ENCODE measurements around the gene KRT13. TPM values are rescaled to one million over a fixed set of nuclear protein-coding genes. Genes with fewer than 3 reads are reported as not detected.

The KRT13 gene
- total and polyA plus RNA-seq, 8 donors, result 0.17 to 29.1 (median 0.48) TPM; not detected in 2

DNA sequence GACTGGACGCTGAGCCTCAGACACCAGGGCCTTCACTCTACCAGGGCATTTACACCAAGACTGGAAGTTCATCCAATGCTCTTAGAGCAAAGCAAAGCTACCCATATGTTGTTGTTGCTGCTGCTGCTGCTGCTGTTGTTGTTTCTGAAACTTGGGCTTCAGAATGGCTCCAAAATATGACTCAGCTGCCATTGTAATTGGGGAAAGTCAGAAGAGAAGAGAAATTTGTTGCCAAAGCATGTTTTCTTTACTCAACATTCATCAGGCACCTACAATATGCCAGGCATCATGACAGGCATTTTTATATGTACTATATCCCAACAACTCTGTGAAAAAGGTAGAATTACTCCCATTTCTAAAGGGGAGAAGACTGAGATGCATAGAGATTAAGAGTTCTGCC is 50.2 kb downstream of the KRT13 start:
- TF ChIP-seq, protein P1, sequence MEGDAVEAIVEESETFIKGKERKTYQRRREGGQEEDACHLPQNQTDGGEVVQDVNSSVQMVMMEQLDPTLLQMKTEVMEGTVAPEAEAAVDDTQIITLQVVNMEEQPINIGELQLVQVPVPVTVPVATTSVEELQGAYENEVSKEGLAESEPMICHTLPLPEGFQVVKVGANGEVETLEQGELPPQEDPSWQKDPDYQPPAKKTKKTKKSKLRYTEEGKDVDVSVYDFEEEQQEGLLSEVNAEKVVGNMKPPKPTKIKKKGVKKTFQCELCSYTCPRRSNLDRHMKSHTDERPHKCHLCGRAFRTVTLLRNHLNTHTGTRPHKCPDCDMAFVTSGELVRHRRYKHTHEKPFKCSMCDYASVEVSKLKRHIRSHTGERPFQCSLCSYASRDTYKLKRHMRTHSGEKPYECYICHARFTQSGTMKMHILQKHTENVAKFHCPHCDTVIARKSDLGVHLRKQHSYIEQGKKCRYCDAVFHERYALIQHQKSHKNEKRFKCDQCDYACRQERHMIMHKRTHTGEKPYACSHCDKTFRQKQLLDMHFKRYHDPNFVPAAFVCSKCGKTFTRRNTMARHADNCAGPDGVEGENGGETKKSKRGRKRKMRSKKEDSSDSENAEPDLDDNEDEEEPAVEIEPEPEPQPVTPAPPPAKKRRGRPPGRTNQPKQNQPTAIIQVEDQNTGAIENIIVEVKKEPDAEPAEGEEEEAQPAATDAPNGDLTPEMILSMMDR (IDR thresholded peaks at IDR 0.05), result no peak
- no peaks in the 10 kb centered on the region for H3K9me3 ChIP-seq
- H3K27ac ChIP-seq, result no peak overlapping the region
- no peak for ATAC-seq
- DNase-seq, result no peak
- no peaks in the 10 kb centered on the region for H3K27me3 ChIP-seq
- H3K36me3 ChIP-seq, result no peaks in the 10 kb centered on the region
- intact Hi-C loops (cut with DNase I), result no loop called here
- no peak overlapping the region for H3K4me3 ChIP-seq
- H3K4me1 ChIP-seq, result no peaks in the 10 kb centered on the region

GRCh38 chr17:41453066-41453465 is 52.3 kb downstream of the KRT13 start:
- H3K4me1 ChIP-seq, result no peaks in the 10 kb centered on the region
- H3K9me3 ChIP-seq, result no peaks in the 10 kb centered on the region
- no peaks in the 10 kb centered on the region for H3K36me3 ChIP-seq
- no peak overlapping the region for H3K4me3 ChIP-seq
- H3K27me3 ChIP-seq, result no peaks in the 10 kb centered on the region
- H3K27ac ChIP-seq, result no peak overlapping the region
- TF ChIP-seq, protein P1 (IDR thresholded peaks at IDR 0.05), result no peak
- DNase-seq (no peak), ATAC-seq (no peak)
- intact Hi-C loops (cut with DNase I), result no loop called here

DNA sequence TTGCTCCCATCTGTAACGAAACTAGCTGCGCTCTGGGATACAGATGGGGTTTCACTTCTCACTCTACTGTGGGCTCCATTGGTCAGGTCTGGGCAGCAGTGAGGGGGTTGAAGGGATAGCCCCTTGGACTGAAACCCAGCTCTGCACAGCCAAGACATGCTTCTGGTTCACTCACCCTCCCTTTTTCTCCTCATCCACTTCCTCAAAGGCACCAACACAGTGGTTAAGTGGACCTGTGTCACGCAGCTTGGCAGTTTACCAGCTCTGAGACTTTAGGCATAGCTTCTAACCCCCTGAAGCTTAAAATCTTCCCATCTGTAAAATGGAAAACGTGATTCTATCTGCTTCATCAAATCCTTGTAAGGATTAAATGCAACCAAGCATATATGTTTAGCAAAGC is 53.1 kb downstream of the KRT13 start:
- TF ChIP-seq, protein P1 (IDR thresholded peaks at IDR 0.05), result no peak
- Histone ChIP-seq H3K36me3 (no peaks in the 10 kb centered on the region), H3K27ac (no peak overlapping the region), H3K4me3 (no peak overlapping the region), H3K4me1 (no peaks in the 10 kb centered on the region), H3K27me3 (peaks cover 0 to 3% of the 10 kb centered on the region in 2 donors), H3K9me3 (no peaks in the 10 kb centered on the region)
- intact Hi-C loops (cut with DNase I), result no loop called here
- DNase-seq, result no peak
- no peak for ATAC-seq

GRCh38 chr17:41451154-41451728 is 54.2 kb downstream of the KRT13 start:
- H3K4me1 ChIP-seq, result no peaks in the 10 kb centered on the region
- H3K4me3 ChIP-seq, result no peak overlapping the region
- H3K36me3 ChIP-seq, result no peaks in the 10 kb centered on the region
- peaks cover 0 to 3% of the 10 kb centered on the region in 2 donors for H3K27me3 ChIP-seq
- intact Hi-C loops (cut with DNase I), result no loop called here
- TF ChIP-seq, protein P1 (IDR thresholded peaks at IDR 0.05), result no peak
- DNase-seq (no peak), ATAC-seq (no peak)
- H3K27ac ChIP-seq, result no peak overlapping the region
- no peaks in the 10 kb centered on the region for H3K9me3 ChIP-seq

Small RNAs within 50 kb of the gene (microRNA-seq; reads per million reads assigned to microRNA genes)
- 0.67 to 0.82 reads per million in 2 donors for gene MIR6510

Other genes with a start within 250 kb of the KRT13 start
- not detected for gene KRTAP9-6, start 240.2 kb downstream of the KRT13 start, total RNA-seq
- under 1 TPM in 3 of 6 donors, not detected in 3; 0.13 to 0.25 (median 0.23) TPM for gene KRTAP9-6, start 240.2 kb downstream of the KRT13 start, polyA plus RNA-seq (ENCODE audit: insufficient read length in 6 of 6)
- gene KRTAP9-7, start 229.9 kb downstream of the KRT13 start, total RNA-seq, result not detected
- not detected for gene KRTAP9-7, start 229.9 kb downstream of the KRT13 start, polyA plus RNA-seq (ENCODE audit: insufficient read length in 6 of 6)
- gene KRTAP29-1, start 202.8 kb downstream of the KRT13 start, total RNA-seq, result not detected
- gene KRTAP29-1, start 202.8 kb downstream of the KRT13 start, polyA plus RNA-seq (ENCODE audit: insufficient read length in 6 of 6), result not detected
- not detected for gene KRTAP16-1, start 196.3 kb downstream of the KRT13 start, total RNA-seq
- gene KRTAP16-1, start 196.3 kb downstream of the KRT13 start, polyA plus RNA-seq (ENCODE audit: insufficient read length in 6 of 6), result not detected
- not detected for gene KRTAP17-1, start 189.9 kb downstream of the KRT13 start, total RNA-seq
- not detected for gene KRTAP17-1, start 189.9 kb downstream of the KRT13 start, polyA plus RNA-seq (ENCODE audit: insufficient read length in 6 of 6)
- not detected for gene KRT33A, start 154.8 kb downstream of the KRT13 start, total RNA-seq
- not detected for gene KRT33A, start 154.8 kb downstream of the KRT13 start, polyA plus RNA-seq (ENCODE audit: insufficient read length in 6 of 6)
- not detected for gene KRT33B, start 135.8 kb downstream of the KRT13 start, total RNA-seq
- gene KRT33B, start 135.8 kb downstream of the KRT13 start, polyA plus RNA-seq (ENCODE audit: insufficient read length in 6 of 6), result not detected
- not detected for gene KRT34, start 123.3 kb downstream of the KRT13 start, total RNA-seq
- gene KRT34, start 123.3 kb downstream of the KRT13 start, polyA plus RNA-seq (ENCODE audit: insufficient read length in 6 of 6), result not detected
- gene KRT31, start 108.0 kb downstream of the KRT13 start, total RNA-seq, result not detected
- gene KRT31, start 108.0 kb downstream of the KRT13 start, polyA plus RNA-seq (ENCODE audit: insufficient read length in 6 of 6), result not detected
- not detected for gene KRT37, start 81.0 kb downstream of the KRT13 start, total RNA-seq
- gene KRT37, start 81.0 kb downstream of the KRT13 start, polyA plus RNA-seq (ENCODE audit: insufficient read length in 6 of 6), result not detected
- gene KRT38, start 64.6 kb downstream of the KRT13 start, total RNA-seq, result not detected
- not detected for gene KRT38, start 64.6 kb downstream of the KRT13 start, polyA plus RNA-seq (ENCODE audit: insufficient read length in 6 of 6)
- not detected for gene KRT32, start 38.2 kb downstream of the KRT13 start, total RNA-seq
- not detected for gene KRT32, start 38.2 kb downstream of the KRT13 start, polyA plus RNA-seq (ENCODE audit: insufficient read length in 6 of 6)
- not detected for gene KRT35, start 24.5 kb downstream of the KRT13 start, total RNA-seq
- gene KRT35, start 24.5 kb downstream of the KRT13 start, polyA plus RNA-seq (ENCODE audit: insufficient read length in 6 of 6), result not detected
- not detected for gene KRT36, start 15.7 kb downstream of the KRT13 start, total RNA-seq
- gene KRT36, start 15.7 kb downstream of the KRT13 start, polyA plus RNA-seq (ENCODE audit: insufficient read length in 6 of 6), result not detected
- gene KRT15, start 13.3 kb upstream of the KRT13 start, total RNA-seq, result 10 to 100 TPM; 23.8 to 27.8 TPM
- gene KRT15, start 13.3 kb upstream of the KRT13 start, polyA plus RNA-seq (ENCODE audit: insufficient read length in 6 of 6), result 1 to 10 TPM; 1.3 to 2.7 (median 2.1) TPM
- gene KRT19, start 22.7 kb upstream of the KRT13 start, total RNA-seq, result 1,000 to 10,000 TPM in 1 of 2 donors, 100 to 1,000 TPM in 1; 692 to 1,142 TPM
- gene KRT19, start 22.7 kb upstream of the KRT13 start, polyA plus RNA-seq (ENCODE audit: insufficient read length in 6 of 6), result 100 to 1,000 TPM; 125 to 171 (median 133) TPM
- not detected for gene KRT9, start 66.4 kb upstream of the KRT13 start, total RNA-seq
- gene KRT9, start 66.4 kb upstream of the KRT13 start, polyA plus RNA-seq (ENCODE audit: insufficient read length in 6 of 6), result not detected
- gene KRT14, start 81.3 kb upstream of the KRT13 start, total RNA-seq, result 1 to 10 TPM in 1 of 2 donors, not detected in 1; 1.5 TPM
- gene KRT14, start 81.3 kb upstream of the KRT13 start, polyA plus RNA-seq (ENCODE audit: insufficient read length in 6 of 6), result 1 to 10 TPM in 4 of 6 donors, under 1 TPM in 2; 0.35 to 2.0 (median 1.2) TPM
- gene KRT16, start 107.2 kb upstream of the KRT13 start, total RNA-seq, result 1 to 10 TPM in 1 of 2 donors, under 1 TPM in 1; 0.65 to 1.0 TPM
- gene KRT16, start 107.2 kb upstream of the KRT13 start, polyA plus RNA-seq (ENCODE audit: insufficient read length in 6 of 6), result not detected
- gene KRT17, start 119.0 kb upstream of the KRT13 start, total RNA-seq, result 10 to 100 TPM; 14.2 to 85.6 TPM
- gene KRT17, start 119.0 kb upstream of the KRT13 start, polyA plus RNA-seq (ENCODE audit: insufficient read length in 6 of 6), result 10 to 100 TPM in 1 of 6 donors, 1 to 10 TPM in 5; 4.1 to 28.1 (median 5.0) TPM
- gene EIF1, start 183.3 kb upstream of the KRT13 start, total RNA-seq, result 100 to 1,000 TPM; 728 to 773 TPM
- gene EIF1, start 183.3 kb upstream of the KRT13 start, polyA plus RNA-seq (ENCODE audit: insufficient read length in 6 of 6), result 100 to 1,000 TPM; 697 to 782 (median 720) TPM
- not detected for gene GAST, start 206.7 kb upstream of the KRT13 start, total RNA-seq
- not detected for gene GAST, start 206.7 kb upstream of the KRT13 start, polyA plus RNA-seq (ENCODE audit: insufficient read length in 6 of 6)
- under 1 TPM; 0.16 to 0.32 TPM for gene HAP1, start 229.0 kb upstream of the KRT13 start, total RNA-seq
- under 1 TPM; 0.40 to 0.90 (median 0.71) TPM for gene HAP1, start 229.0 kb upstream of the KRT13 start, polyA plus RNA-seq (ENCODE audit: insufficient read length in 6 of 6)